Measurements from ENCODE around the gene PPP1R2C. TPM values are rescaled to one million over a fixed set of nuclear protein-coding genes. Genes with fewer than 3 reads are reported as not detected.

The PPP1R2C gene
- total and polyA plus RNA-seq, 4 donors: not detected

DNA sequence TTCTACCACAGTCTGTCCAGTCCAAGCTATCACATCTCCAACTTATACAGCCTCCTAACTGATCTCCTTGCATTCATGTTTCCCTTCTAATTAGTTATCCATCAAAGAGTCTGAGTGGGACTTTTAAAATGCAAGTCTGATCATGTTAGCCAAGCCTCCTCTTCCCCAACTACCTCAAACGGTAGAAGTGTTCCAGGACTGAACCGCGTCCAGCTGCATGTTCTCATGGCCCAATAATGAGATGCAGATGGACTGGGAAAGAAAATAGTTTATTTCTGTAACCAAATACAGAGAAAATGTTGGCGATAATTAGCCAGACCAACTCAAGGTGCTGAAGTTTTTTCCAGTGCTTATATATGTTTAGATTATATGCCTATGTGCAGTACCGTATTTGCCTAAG lies 46.6 kb upstream of the PPP1R2C start:
- Histone ChIP-seq H3K9me3 (ENCODE audit: control insufficient read depth in 4 of 4, low read length in 3 of 4) (peaks cover 0 to 7% (median 2%) of the 10 kb centered on the region in 4 donors), H3K4me3 (ENCODE audit: low read depth in 1 of 3, low read length in 3 of 3) (no peak overlapping the region), H3K4me1 (ENCODE audit: control insufficient read depth in 4 of 4, insufficient read depth in 4 of 4, low read length in 3 of 4) (no peaks in the 10 kb centered on the region), H3K27ac (ENCODE audit: low read depth in 1 of 2, low read length in 2 of 2) (no peak overlapping the region), H3K36me3 (ENCODE audit: control insufficient read depth in 4 of 4, insufficient read depth in 3 of 4, low read depth in 1 of 4, low read length in 3 of 4) (no peaks in the 10 kb centered on the region), H3K27me3 (ENCODE audit: control insufficient read depth in 4 of 4, insufficient read depth in 4 of 4, low read length in 3 of 4) (peaks cover 0 to 2% (median 0%) of the 10 kb centered on the region in 4 donors), H3K9ac (ENCODE audit: low read depth in 1 of 2, low read length in 2 of 2) (no peak overlapping the region)
- DNase-seq (ENCODE audit: low spot score): no peak
- 93% methylated on average over 5 of the region's 5 CpGs for WGBS
- TF ChIP-seq EGR1 (IDR thresholded peaks at IDR 0.05; ENCODE audit: low read depth in 2 of 2) (no peak), FOXA2 (IDR thresholded peaks at IDR 0.05) (no peak), TAF1 (conservative IDR thresholded peaks at IDR 0.05) (no peak), RAD21 (IDR thresholded peaks at IDR 0.05) (no peak), HNF4A (conservative IDR thresholded peaks at IDR 0.05) (no peak), GABPA (IDR thresholded peaks at IDR 0.05 in 1 of 2, conservative IDR thresholded peaks at IDR 0.05 in 1 of 2) (no peak)
- TF ChIP-seq, protein P1, sequence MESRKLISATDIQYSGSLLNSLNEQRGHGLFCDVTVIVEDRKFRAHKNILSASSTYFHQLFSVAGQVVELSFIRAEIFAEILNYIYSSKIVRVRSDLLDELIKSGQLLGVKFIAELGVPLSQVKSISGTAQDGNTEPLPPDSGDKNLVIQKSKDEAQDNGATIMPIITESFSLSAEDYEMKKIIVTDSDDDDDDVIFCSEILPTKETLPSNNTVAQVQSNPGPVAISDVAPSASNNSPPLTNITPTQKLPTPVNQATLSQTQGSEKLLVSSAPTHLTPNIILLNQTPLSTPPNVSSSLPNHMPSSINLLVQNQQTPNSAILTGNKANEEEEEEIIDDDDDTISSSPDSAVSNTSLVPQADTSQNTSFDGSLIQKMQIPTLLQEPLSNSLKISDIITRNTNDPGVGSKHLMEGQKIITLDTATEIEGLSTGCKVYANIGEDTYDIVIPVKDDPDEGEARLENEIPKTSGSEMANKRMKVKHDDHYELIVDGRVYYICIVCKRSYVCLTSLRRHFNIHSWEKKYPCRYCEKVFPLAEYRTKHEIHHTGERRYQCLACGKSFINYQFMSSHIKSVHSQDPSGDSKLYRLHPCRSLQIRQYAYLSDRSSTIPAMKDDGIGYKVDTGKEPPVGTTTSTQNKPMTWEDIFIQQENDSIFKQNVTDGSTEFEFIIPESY (IDR thresholded peaks at IDR 0.05): no peak

DNA sequence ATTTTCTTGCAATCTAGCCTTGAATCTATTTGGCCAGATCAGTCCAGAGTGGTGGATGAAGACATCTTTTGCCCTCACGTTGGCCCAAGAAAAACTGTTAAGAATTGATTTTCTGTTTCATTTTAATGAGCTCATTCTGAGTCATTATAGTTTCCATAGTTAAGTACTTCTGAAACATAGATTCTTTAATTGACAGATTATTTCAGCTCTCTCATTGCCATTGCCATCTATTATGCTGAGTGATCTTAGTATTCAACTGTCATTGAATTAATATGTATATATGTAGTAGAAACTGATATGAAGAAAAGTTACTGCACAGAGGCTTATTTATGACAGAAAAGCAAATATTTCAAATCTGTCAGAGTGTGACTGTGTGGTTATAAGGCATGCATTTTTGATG lies 45.5 kb upstream of the PPP1R2C start:
- Histone ChIP-seq H3K9ac (ENCODE audit: low read depth in 1 of 2, low read length in 2 of 2) (no peak overlapping the region), H3K36me3 (ENCODE audit: control insufficient read depth in 4 of 4, insufficient read depth in 3 of 4, low read depth in 1 of 4, low read length in 3 of 4) (no peaks in the 10 kb centered on the region), H3K4me1 (ENCODE audit: control insufficient read depth in 4 of 4, insufficient read depth in 4 of 4, low read length in 3 of 4) (no peaks in the 10 kb centered on the region), H3K27me3 (ENCODE audit: control insufficient read depth in 4 of 4, insufficient read depth in 4 of 4, low read length in 3 of 4) (peaks cover 0 to 2% (median 0%) of the 10 kb centered on the region in 4 donors), H3K9me3 (ENCODE audit: control insufficient read depth in 4 of 4, low read length in 3 of 4) (peaks cover 0 to 11% (median 5%) of the 10 kb centered on the region in 4 donors), H3K27ac (ENCODE audit: low read depth in 1 of 2, low read length in 2 of 2) (no peak overlapping the region), H3K4me3 (ENCODE audit: low read depth in 1 of 3, low read length in 3 of 3) (no peak overlapping the region)
- no peak for DNase-seq (ENCODE audit: low spot score)
- no peak for TF ChIP-seq FOXA2 (IDR thresholded peaks at IDR 0.05)
- TF ChIP-seq NR2F2 (IDR thresholded peaks at IDR 0.05): no peak
- TF ChIP-seq JUND (IDR thresholded peaks at IDR 0.05): no peak
- no peak for TF ChIP-seq TAF1 (conservative IDR thresholded peaks at IDR 0.05)
- TF ChIP-seq, protein P2, sequence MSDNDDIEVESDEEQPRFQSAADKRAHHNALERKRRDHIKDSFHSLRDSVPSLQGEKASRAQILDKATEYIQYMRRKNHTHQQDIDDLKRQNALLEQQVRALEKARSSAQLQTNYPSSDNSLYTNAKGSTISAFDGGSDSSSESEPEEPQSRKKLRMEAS (IDR thresholded peaks at IDR 0.05): no peak
- TF ChIP-seq HNF4G (IDR thresholded peaks at IDR 0.05): no peak
- TF ChIP-seq SP1 (IDR thresholded peaks at IDR 0.05): no peak
- no peak for TF ChIP-seq FOXA1 (IDR thresholded peaks at IDR 0.05)
- TF ChIP-seq, protein P3, sequence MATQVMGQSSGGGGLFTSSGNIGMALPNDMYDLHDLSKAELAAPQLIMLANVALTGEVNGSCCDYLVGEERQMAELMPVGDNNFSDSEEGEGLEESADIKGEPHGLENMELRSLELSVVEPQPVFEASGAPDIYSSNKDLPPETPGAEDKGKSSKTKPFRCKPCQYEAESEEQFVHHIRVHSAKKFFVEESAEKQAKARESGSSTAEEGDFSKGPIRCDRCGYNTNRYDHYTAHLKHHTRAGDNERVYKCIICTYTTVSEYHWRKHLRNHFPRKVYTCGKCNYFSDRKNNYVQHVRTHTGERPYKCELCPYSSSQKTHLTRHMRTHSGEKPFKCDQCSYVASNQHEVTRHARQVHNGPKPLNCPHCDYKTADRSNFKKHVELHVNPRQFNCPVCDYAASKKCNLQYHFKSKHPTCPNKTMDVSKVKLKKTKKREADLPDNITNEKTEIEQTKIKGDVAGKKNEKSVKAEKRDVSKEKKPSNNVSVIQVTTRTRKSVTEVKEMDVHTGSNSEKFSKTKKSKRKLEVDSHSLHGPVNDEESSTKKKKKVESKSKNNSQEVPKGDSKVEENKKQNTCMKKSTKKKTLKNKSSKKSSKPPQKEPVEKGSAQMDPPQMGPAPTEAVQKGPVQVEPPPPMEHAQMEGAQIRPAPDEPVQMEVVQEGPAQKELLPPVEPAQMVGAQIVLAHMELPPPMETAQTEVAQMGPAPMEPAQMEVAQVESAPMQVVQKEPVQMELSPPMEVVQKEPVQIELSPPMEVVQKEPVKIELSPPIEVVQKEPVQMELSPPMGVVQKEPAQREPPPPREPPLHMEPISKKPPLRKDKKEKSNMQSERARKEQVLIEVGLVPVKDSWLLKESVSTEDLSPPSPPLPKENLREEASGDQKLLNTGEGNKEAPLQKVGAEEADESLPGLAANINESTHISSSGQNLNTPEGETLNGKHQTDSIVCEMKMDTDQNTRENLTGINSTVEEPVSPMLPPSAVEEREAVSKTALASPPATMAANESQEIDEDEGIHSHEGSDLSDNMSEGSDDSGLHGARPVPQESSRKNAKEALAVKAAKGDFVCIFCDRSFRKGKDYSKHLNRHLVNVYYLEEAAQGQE (IDR thresholded peaks at IDR 0.05): no peak
- TF ChIP-seq RAD21 (IDR thresholded peaks at IDR 0.05): no peak
- TF ChIP-seq, protein P1 (IDR thresholded peaks at IDR 0.05): no peak
- TF ChIP-seq GABPA (IDR thresholded peaks at IDR 0.05 in 1 of 2, conservative IDR thresholded peaks at IDR 0.05 in 1 of 2): no peak
- TF ChIP-seq EGR1 (IDR thresholded peaks at IDR 0.05; ENCODE audit: low read depth in 2 of 2): no peak
- TF ChIP-seq RXRA (IDR thresholded peaks at IDR 0.05): no peak
- TF ChIP-seq, protein P4, sequence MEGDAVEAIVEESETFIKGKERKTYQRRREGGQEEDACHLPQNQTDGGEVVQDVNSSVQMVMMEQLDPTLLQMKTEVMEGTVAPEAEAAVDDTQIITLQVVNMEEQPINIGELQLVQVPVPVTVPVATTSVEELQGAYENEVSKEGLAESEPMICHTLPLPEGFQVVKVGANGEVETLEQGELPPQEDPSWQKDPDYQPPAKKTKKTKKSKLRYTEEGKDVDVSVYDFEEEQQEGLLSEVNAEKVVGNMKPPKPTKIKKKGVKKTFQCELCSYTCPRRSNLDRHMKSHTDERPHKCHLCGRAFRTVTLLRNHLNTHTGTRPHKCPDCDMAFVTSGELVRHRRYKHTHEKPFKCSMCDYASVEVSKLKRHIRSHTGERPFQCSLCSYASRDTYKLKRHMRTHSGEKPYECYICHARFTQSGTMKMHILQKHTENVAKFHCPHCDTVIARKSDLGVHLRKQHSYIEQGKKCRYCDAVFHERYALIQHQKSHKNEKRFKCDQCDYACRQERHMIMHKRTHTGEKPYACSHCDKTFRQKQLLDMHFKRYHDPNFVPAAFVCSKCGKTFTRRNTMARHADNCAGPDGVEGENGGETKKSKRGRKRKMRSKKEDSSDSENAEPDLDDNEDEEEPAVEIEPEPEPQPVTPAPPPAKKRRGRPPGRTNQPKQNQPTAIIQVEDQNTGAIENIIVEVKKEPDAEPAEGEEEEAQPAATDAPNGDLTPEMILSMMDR (IDR thresholded peaks at IDR 0.05; ENCODE audit: low read depth, low read length, missing input control): no peak
- TF ChIP-seq, protein P5, sequence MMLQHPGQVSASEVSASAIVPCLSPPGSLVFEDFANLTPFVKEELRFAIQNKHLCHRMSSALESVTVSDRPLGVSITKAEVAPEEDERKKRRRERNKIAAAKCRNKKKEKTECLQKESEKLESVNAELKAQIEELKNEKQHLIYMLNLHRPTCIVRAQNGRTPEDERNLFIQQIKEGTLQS (IDR thresholded peaks at IDR 0.05): no peak
- TF ChIP-seq HNF4A (conservative IDR thresholded peaks at IDR 0.05): no peak
- no peak for TF ChIP-seq YY1 (IDR thresholded peaks at IDR 0.05)
- WGBS: 73% methylated on average over 1 of the region's 1 CpG
